Measurements from ENCODE around the gene DGKA.
"Not testable (repeated sequence)": the region's sequence is repeated elsewhere in the genome, so short reads cannot be mapped to it uniquely, and the experiment has no call there.

The DGKA gene

DNA sequence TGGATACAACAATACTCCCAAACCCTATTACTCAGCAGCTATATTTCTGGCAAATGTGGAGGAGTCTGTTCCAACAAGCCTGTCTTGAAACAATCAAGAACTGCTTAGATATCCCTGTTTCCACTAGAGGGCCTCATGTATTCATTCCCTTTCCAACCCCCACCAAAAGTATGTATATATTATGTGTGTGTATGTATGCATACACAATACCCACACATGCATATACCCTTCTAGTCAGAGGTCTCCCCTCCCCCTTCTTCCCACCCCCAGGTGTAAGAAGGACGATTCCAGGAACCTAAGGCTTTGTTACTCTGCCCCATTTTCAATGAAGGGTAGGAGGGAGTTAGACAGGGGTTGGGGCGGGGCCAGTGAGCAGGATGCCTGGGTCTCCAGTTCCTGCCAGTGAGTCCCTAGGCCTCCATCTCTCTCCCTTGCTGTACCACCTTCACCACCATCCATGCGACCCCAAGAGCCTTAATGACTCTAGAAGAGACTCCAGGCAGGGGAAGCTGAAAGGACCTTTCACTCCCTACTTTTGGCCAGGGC is at the start of gene DGKA:
Gene DGKA (plus strand): TSS at position 392 of the 546 bp plus-strand sequence. CDS start 5,342 bp downstream, outside the sequence.
- peak; percentile 87 for DNase-seq

DNA sequence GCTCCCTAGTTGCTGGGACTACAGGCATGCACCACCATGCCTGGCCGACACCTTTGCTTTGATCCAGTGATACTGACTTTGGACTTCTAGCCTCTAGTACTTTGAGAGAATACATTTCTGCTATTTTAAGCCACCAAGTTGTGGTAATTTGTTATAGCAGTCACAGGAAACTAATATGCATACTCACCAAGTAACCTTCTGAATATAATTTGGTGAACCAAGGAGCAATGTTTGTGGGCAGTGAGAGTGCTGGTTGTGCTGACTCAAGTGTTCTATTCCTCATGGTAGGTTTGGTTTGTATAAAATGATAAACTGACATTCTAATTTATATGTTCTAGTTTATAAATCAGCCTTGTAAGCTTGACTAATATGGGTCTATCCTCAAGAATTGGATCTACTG is 45.8 kb upstream of the DGKA start:
- DNase-seq: no peak

DNA sequence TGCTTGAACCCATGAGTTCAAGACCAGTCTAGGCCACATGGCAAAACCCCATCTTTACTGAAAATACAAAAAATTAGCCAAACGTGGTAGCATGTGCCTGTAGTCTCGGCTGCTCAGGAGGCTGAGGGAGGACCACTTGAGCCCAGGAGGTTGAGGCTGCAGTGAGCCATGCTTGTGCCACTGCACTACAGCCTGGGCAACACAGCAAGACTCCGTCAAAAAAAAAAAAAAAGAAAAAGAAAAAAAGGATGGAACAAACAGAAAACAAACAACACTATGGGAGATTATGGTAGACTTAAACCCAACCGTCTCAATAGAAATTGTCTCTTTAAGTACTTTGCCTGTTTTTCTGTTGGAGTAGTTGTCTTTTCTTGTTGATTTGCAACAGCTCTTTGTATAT is 39.7 kb upstream of the DGKA start:
- no peak for DNase-seq

DNA sequence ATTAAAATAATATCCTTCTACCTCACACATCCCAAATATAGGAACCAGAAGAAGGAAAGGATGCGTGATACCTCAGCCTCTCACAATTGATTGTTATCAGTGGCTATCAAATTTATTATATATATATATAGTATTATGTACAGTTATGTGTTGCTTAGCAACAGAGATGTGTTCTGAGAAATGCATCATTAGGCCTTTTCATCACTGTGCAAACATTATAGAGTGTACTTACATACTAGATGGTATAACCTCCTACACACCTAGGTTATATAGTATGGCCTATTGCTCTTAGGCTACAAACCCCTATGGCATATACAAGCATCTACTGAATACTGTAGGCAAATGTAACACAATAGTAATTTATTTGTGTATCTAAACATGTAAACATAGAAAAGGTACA is 37.2 kb upstream of the DGKA start:
- DNase-seq: no peak

DNA sequence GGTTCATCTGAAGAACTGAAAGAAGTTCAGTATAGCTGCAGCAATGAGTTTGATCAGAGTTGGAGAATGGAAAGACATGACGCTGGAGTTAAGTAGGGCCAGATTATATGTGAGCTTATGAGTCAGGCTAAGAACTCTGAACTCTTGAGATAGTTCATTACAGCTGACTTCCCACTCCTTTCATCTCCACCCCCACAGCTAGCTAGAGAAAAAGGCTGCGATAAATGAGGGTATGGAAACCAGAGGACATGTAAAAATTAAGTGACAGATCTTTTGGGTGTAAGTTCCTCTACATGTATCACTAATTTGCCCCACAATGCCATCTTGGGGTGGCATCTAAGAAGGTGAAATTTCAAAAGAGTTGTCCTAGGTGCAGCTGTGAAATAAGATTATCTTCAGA is 31.9 kb upstream of the DGKA start:
- DNase-seq: no peak

DNA sequence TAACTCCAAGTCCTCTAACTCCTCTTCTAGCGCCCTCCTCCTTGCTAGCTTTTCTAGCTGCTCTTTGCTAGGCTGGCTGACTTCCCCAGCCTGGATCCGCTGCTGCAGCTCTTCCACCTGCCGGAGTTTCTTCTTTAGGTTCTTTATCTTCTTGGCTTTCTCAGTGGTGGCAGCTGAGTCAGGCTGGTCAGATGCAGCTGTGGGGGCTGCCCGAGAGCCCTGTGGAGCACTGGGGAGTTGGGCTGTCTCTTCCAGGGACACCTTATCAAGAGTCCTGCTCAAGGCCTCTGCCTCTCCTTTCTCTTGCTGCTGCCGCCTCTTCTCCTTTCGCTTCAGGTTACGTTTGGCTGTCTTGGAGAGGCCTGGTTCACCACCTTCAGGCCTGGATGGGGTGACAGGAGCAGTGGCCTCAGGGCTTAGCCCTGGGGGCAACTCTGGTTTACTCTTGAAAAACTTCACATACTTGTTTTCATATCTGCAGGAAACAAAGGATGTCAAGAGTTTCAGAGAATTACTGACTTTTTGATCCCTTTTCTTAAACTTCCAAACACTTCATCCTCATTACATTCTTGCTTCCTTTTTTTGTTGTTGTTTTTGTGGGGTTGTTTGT is 29.0 kb upstream of the DGKA start:
- DNase-seq: no peak

DNA sequence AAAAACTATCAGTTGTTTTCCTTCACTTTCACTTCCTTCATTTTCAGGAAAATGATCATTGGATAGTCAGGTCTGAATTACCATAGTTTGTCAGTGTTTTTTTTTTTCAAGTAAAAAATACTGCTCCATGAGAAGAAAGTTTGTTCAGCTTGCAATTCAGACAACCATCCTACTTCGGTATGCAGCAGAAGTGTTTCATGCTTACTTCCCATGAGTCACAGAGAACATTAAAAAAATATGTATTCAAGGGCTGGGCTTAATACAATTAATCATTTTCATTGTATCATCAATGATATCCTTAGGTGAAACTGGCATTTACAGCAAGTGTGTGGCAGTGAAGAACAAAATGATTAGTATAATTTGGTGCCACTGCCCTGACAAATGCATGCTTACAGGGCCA is 24.9 kb upstream of the DGKA start:
- DNase-seq: no peak

DNA sequence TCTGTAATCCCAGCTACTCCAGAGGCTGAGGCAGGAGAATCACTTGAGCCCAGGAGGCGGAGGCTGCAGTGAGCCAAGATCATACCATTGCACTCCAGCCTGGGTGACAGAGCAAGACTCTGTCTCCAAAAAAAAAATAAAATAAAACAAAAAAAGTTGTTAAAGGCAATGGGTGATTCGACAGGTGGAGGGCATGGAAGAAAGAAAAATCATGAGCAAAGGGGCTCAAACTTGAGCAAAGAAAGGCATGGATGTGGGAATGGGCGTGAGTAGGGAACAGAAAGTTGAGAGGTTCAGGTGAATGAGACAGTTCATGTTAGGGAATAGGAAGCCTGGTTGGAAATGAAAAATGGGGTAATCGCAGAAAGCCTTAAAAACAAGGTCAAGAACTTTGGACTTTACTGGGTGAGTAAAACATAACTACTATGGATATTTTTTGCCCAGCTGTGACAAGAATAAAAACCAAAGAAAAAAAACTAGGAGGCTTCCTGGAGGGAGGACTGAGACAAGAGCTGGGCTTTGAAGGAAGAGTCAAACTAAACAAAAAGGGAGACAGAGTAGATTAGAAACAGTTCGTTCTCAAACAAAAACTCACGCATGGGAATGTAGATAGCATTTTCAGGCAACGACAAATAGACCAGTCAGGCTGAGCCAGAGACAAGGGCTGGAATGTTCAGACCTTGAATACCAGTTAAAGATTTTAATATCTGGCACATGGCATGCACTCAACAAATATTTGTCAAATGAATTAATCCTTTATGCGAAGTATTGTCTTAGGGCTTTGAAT is 22.0 kb upstream of the DGKA start:
- no peak for DNase-seq

DNA sequence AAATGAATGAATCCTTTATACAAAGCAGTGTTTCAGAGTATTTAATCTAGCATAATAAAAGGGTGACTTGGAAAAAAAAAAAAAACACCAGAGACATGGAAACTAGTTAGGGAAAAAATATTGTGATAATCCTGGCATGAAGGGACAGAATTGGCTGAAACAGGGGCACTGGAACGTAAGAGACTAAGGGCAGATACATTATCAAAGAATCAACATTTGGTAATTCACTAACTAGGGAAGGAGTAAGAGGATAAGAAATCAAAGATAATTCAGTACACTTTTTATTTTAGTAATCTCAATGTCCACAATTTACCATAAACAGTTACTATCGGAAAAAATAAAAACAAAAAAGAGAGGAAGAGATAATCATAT is 21.5 kb upstream of the DGKA start:
- DNase-seq: no peak

DNA sequence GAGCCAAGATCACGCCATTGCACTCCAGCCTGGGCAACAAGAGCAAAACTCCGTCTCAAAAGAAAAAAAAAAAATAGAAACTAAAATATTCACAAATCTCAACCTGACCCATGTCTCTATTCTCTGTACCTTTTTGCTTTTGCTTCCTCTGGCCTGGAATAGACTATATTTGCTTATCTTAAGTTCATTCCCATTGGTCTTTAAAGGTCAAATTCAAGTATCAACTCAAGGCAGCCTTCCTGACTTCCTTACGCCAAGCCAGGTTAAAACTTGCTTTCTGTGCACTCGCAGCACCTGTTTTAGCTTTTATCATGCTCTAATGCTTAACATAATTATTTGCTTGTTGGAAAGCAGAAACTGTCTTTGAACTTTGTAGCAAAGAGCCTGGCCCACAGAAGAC is 18.1 kb upstream of the DGKA start:
- DNase-seq: no peak

DNA sequence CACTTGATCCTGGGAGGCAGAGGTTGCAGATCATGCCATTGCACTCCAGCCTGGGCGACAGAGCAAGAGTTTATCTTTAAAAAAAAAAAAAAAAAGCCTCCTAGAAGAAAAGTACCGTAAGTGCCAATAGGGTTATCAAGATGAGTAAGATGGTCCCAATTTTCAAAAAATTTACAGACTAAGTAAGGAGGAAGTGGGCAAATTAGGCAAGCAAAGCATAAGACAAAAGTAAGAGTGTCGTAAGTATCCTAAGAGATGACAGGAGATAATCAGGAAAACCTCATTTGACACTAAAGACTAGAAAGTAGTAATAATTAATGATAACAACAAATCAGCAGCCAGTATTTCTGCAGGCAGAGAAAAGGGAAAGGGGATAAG is 15.5 kb upstream of the DGKA start:
- DNase-seq: no peak

DNA sequence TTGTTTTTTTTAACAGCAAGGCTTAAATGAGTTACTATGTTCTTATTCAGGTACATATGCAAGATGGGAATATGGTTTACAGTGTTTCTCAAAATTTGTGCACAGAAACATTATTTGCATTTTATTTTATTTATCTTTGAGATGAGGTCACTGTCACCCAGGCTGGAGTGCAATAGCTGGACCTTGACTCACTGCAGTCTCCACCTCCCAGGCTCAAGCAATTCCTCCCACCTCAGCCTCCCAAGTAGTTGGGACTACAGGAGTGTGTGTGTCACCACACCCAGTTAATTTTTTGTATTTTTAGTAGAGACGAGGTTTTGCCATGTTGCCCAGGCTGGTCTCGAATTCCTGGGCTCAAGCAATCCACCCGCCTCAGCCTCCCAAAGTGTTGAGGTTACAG is 11.9 kb upstream of the DGKA start:
- DNase-seq: not testable (repeated sequence)

DNA sequence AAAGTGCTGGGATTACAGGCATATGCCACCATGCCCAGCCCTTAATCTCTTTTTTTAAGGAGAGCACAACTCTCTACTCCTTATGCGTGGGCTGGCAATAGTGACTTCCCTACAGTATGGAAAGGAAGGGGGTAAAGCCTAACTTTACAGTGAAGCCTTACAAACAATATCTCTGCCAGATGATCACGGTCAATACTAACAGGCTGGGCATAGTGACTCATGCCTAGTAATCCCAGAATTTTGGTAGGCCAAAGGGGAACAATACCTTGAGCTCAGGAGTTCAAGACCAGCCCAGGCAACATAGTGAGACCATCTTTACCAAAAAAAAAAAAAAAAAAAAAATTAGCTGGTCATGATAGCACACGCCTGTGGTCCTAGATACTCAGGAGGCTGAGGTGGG is 8.8 kb upstream of the DGKA start:
- DNase-seq: no peak

DNA sequence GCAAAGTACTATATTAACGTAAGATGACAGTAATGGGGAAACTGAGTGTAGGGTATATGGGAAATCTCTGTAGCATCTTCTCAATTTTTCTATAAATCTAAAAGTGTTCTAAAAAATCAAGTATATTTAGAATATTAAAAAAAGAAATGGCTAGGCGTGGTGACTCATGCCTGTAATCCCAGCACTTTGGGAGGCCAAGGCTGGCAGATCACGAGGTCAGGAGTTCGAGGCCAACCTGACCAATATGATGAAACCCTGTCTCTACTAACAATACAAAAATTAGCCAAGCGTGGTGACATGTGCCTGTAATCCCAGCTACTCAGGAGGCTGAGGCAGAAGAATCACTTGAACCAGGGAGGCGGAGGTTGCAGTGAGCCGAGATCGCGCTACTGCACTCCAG is 7.3 kb upstream of the DGKA start:
- not testable (repeated sequence) for DNase-seq

DNA sequence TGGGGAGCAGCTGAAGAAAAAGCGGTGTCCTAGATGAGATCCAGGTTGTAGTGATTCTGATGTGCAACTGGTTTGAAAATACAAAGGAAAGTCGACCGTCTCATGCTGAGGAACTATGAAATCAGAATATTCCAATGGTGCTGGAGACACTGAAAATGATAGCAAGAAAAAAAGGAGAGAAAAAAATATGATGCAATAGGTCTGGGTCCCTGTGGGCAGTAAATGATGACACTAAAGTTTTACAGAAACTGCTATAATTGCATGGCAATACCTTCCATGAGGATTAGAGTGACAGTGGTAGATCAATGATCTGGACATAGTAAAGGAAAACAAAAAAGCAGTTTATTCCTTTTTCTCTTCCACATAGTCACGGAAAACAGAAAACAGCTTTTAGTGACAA is 5.6 kb upstream of the DGKA start:
- DNase-seq: no peak

DNA sequence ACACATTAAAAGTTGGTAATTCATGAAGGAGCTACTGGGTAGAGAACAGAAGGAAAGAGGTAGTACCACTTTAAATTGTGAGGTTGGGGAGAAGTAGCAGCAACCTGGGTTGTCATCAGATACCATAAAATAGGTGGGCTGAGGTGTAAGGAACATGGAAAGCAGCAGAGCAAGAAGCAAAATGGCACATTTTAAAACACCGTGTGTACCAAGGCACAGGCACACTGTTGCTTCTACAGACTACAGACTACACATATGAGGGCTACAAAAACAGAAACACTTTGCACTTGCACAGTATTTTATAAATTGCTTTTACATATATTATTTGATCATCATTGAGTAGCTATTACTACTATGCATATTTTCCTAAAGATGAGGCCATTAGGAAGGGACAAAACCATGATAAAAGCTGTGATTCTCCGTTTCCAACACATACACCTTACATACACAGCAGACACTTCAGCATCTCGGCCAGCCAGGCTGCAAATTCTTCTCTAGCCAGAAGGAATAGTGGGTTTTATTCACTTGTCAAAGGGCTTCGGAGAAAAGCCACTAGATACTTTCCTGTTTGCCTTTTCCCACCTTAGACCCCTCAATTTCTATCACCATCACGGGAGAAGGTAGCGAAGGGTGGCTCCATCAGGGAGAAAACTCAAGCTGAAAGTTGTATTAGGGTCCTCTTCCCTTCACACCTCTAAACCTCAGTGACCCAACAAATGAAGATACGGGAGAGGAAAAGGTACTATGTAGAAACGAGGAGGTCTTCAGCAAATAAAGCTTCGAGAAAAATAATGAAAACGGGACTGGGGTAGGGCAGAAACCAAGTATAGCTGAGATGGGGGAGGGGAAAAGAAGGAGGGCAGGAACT is 4.9 kb upstream of the DGKA start:
- DNase-seq: no peak

DNA sequence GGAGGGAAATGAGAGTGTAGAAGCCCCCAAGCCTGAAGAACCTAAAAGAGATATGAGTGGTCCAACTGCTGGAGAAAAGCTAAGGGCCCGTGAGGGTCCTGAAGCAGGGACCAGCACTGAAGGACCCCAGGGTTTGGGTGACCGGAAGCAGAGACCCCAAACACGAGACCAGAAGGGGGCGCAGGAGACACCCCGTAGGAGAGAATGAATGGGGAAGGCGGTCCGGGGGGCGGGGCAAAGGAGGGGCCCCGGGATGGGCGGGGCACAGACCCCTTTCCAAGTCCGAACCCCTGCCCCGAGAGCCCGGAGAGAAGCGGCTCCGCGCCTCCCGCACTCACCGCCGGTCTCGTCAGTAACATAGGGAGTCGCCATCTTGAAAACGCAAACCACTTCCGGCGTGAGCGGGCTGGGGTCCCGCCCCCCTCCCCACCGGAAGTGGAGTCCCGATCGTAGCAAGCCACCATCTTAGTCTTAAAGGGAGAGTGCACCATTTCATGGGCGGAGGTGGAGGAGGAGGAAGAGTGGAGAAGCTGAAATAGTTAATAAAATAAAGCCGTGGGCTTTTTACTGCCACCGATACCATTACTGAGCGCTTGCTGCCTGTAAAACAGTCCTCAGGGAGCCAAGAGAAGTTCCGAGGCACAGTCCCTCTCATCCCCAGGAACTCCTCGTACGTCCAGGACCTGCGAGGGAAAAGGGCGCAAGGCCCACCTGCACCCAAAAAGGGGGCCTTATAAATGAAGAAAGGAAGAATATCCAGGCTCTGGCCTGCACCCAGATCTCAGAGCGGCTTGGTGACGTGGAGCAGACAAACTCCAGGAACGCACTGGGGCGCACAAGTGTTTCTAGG is 4.0 kb upstream of the DGKA start:
- peak; percentile 95 for DNase-seq

DNA sequence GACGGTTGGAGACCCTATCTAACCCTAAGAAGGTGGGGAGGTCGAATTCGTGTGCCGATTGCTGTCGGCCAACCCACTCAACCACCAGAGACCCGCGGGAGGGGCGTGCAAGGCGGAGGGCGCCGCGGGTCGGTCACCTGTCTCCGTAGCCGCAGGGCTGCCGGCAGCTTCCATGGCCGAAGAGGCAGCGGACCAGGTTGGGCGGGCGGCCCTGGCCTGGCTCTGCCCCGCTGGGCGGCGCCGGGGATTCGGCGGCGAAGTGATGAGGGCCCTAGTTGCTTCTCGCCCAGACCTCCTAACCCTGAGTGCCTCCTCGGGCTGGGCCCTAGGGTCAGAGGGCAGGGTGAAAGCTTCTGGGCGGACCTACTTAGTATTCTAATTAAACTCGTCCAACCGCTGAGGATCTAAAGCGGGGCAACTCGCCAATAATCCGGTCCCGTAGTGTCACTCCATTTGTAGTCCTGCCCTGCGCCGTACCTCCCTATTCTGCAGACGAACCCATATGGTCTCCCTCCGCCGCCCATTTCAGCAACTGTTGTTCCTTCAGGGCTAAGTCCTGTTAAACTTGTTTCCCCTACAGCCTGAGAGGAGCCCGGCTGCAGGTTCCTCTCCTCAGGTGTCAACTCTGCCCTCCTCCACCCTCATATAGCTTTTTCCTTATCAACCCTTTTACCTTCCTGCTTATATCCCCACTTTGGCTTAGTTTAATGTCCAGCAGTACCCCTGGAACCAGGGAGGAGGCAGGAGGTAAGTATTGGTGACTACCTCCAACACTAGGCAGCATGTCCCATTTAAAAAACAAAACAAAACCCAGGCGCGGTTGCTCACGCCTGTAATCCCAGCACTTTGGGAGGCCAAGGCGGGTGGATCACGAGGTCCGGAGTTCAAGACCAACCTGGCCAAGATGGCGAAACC is 3.1 kb upstream of the DGKA start, which contains the start of gene PYM1:
Gene PYM1 (minus strand): TSS at position 307 of the 915 bp plus-strand sequence. CDS start 133 bp downstream, at position 174.
- DNase-seq: peak; percentile 98

DNA sequence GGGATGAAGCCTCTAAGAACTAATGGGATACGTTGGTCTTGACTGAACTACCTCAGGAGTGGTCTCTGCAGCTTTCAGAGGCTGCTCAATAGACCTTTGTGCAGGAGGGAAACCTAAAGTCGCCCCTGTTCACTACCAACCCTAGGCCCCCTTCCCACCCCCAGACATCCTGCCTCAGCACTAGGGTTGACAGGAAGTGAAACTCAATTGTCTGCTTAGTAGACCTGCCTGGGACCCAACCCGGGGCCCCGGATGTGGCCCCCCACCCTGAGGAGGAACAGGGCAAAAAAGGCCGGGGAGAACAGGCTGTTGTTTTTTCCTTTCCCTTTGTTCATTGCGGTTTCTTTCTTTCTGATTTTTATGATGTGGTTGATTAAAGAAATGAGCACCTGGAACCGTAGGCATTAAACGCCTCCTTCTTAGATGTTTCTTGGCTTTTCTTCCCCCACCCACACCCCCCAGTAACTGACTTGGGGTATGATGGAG is 1.6 kb upstream of the DGKA start:
- DNase-seq: no peak

DNA sequence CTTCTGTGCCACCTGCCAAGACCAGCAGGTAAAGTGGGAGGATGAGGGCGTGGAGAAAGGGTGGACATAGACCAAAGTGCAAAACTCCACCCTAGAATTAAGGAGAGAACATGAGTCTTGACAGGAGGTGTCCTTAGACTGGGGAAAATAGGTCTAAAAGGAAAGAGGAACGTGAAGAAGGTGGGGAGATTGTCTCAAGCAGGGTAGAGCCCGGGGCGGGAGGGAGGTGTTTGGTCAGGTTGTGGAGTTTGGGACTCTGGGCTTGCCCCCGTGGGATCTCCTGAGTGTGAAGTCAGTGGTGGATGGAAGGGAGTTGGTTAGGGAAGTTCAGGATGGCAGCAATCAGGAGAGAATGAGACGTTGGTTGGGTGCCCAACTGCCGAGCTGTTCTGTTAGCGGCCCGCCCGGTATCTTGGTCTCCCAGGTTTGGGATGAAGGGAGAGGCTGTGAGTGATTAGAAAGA is 386 bp downstream of the DGKA start:
- DNase-seq: peak; percentile 65
